ENCODE data around the gene POU6F2. TPM values are rescaled to one million over a fixed set of nuclear protein-coding genes. Genes with fewer than 3 reads are reported as not detected.

The POU6F2 gene
- total and polyA plus RNA-seq, 9 of the 15 experiments (the other 6 are each of a cell fraction or from before 2014, with no cell fraction given): 0.29 to 1.5 (median 0.96) TPM

DNA sequence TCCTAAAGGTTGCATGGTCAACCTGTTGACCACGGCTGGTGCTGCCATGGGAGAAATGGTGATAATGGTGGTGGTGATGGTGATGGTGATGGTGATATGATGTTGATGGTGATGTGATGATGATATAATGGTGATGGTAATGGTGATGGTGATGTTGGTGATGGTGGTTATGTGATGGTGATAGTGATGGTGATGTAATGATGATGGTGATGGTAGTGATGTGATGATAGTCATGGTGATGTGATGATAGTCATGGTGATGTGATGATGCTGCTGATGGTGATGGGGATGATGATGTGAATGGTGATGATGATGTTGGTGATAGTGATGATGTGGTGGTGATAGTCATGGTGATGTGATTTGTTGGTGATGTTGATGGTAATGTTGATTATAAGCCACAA, 23.9 kb downstream of the POU6F2 start:
- POLR2A ChIA-PET: no interaction called here
- BruUV-seq (replicated peaks): no TSS peak
- 0 out of 2 replicates have a peak, but pooled peaks have one; percentile 24 for TF ChIP-seq EHMT2 (IDR thresholded peaks at IDR 0.05)
- 0 out of 4 replicates have a peak, but pooled peaks of 1 of the 2 experiments have one; percentile 22 for TF ChIP-seq HDAC1 (IDR thresholded peaks at IDR 0.05)
- no peak for TF ChIP-seq ZNF445 (CRISPR knock-in tag; IDR thresholded peaks at IDR 0.05; ENCODE audit: low read depth)
- TF ChIP-seq SUPT5H (IDR thresholded peaks at IDR 0.05): no peak
- Histone ChIP-seq H3K4me3 (no peak overlapping the region), H3K27me3 (ENCODE audit: control insufficient read depth in 2 of 2, insufficient read depth in 2 of 2, low read length in 2 of 2) (peaks cover 7 to 10% of the 10 kb centered on the region in 2 experiments; a peak in 4 of 5 replicates), H3K9me3 (replicated peaks; ENCODE audit: control insufficient read depth, insufficient read depth, low read depth, low read length) (no peaks in the 10 kb centered on the region), H3K4me2 (ENCODE audit: insufficient read depth, low read length) (no peak overlapping the region), H3K9me1 (ENCODE audit: control insufficient read depth, insufficient read depth, low read length) (no peaks in the 10 kb centered on the region), H3K27ac (ENCODE audit: extremely low read depth, low read depth, low read length) (no peak overlapping the region), H2AFZ (ENCODE audit: low read depth, low read length) (no peak overlapping the region), H3K9ac (ENCODE audit: insufficient read depth in 1 of 2, low read depth in 2 of 2, low read length in 2 of 2) (no peak overlapping the region), H3K4me1 (replicated peaks in 1 of 2; ENCODE audit: control insufficient read depth in 2 of 2, insufficient read depth in 2 of 2, low read length in 2 of 2) (no peaks in the 10 kb centered on the region), H3K79me2 (ENCODE audit: control insufficient read depth, insufficient read depth, low read length) (no peaks in the 10 kb centered on the region), H3K36me3 (ENCODE audit: control insufficient read depth, insufficient read depth, low read length) (no peaks in the 10 kb centered on the region), H4K20me1 (replicated peaks; ENCODE audit: control insufficient read depth, insufficient read depth, low read length) (no peaks in the 10 kb centered on the region)
- WGBS (ENCODE audit: insufficient coverage, low coverage, missing lambda C conversion rate): 0% methylated on average over 1 of the region's 1 CpG
- ATAC-seq: no peak
- DNase-seq (ENCODE audit: extremely low read depth in 1 of 4, low spot score in 3 of 4): no peak
- in situ Hi-C loops (cut with MboI) (loop anchor here (25.0 kb wide), 1 partner anchor 1614 kb away; no protein-coding TSS in a partner anchor), intact Hi-C loops (cut with micrococcal nuclease) (no loop called here)
- CTCF ChIA-PET (ENCODE audit: low intra/inter-chr PET ratio): no interaction called here
- no peak for FAIRE-seq

GRCh38 chr7:39002755-39003154, 25.0 kb downstream of the POU6F2 start:
- Histone ChIP-seq H3K27me3 (ENCODE audit: control insufficient read depth in 2 of 2, insufficient read depth in 2 of 2, low read length in 2 of 2) (peaks cover 7 to 10% of the 10 kb centered on the region in 2 experiments; a peak in 4 of 5 replicates), H3K9ac (ENCODE audit: insufficient read depth in 1 of 2, low read depth in 2 of 2, low read length in 2 of 2) (no peak overlapping the region)
- CTCF ChIA-PET (ENCODE audit: low intra/inter-chr PET ratio): interaction anchor here (0.6 kb wide), 1 partner anchor 462 kb away, joined by 3 read pairs; no protein-coding TSS in a partner anchor

More at GRCh38 chr7:39002755-39003154, 25.0 kb downstream of the POU6F2 start:
- no peak for FAIRE-seq
- Histone ChIP-seq H2AFZ (ENCODE audit: low read depth, low read length) (no peak overlapping the region), H3K9me3 (replicated peaks; ENCODE audit: control insufficient read depth, insufficient read depth, low read depth, low read length) (no peaks in the 10 kb centered on the region), H3K36me3 (ENCODE audit: control insufficient read depth, insufficient read depth, low read length) (no peaks in the 10 kb centered on the region), H3K9me1 (ENCODE audit: control insufficient read depth, insufficient read depth, low read length) (no peaks in the 10 kb centered on the region), H3K4me3 (no peak overlapping the region), H4K20me1 (replicated peaks; ENCODE audit: control insufficient read depth, insufficient read depth, low read length) (no peaks in the 10 kb centered on the region), H3K4me2 (ENCODE audit: insufficient read depth, low read length) (no peak overlapping the region), H3K4me1 (replicated peaks in 1 of 2; ENCODE audit: control insufficient read depth in 2 of 2, insufficient read depth in 2 of 2, low read length in 2 of 2) (no peaks in the 10 kb centered on the region), H3K79me2 (ENCODE audit: control insufficient read depth, insufficient read depth, low read length) (no peaks in the 10 kb centered on the region), H3K27ac (ENCODE audit: extremely low read depth, low read depth, low read length) (no peak overlapping the region)
- intact Hi-C loops (cut with micrococcal nuclease): no loop called here
- TF ChIP-seq MLLT1 (IDR thresholded peaks at IDR 0.05): no peak
- TF ChIP-seq MCM5 (IDR thresholded peaks at IDR 0.05; ENCODE audit: low read depth): no peak
- TF ChIP-seq ZNF408 (CRISPR knock-in tag; IDR thresholded peaks at IDR 0.05; ENCODE audit: low read depth): no peak
- no peak for TF ChIP-seq ZNF668 (CRISPR knock-in tag; IDR thresholded peaks at IDR 0.05)
- TF ChIP-seq ZNF316 (IDR thresholded peaks at IDR 0.05): peak; percentile 52; the same call in 1 of the 2 replicates
- peak; percentile 36 for TF ChIP-seq C11orf30 (IDR thresholded peaks at IDR 0.05; ENCODE audit: low read depth)
- no TSS peak for BruUV-seq (replicated peaks)
- in situ Hi-C loops (cut with MboI): loop anchor here (25.0 kb wide), 1 partner anchor 1615 kb away; no protein-coding TSS in a partner anchor
- POLR2A ChIA-PET: no interaction called here
- DNase-seq (ENCODE audit: extremely low read depth in 1 of 4, low spot score in 3 of 4): no peak
- 4% methylated on average over 5 of the region's 5 CpGs for WGBS (ENCODE audit: insufficient coverage, low coverage, missing lambda C conversion rate)
- no peak for ATAC-seq
